ENCODE measurements around the gene NTHL1. TPM values are rescaled to one million over a fixed set of nuclear protein-coding genes. Genes with fewer than 3 reads are reported as not detected.

NTHL1 gene
- total and polyA plus RNA-seq, 2 of the 13 experiments (the other 11 are each of a cell fraction or from before 2014, with no cell fraction given): 47.5 to 64.9 TPM

DNA sequence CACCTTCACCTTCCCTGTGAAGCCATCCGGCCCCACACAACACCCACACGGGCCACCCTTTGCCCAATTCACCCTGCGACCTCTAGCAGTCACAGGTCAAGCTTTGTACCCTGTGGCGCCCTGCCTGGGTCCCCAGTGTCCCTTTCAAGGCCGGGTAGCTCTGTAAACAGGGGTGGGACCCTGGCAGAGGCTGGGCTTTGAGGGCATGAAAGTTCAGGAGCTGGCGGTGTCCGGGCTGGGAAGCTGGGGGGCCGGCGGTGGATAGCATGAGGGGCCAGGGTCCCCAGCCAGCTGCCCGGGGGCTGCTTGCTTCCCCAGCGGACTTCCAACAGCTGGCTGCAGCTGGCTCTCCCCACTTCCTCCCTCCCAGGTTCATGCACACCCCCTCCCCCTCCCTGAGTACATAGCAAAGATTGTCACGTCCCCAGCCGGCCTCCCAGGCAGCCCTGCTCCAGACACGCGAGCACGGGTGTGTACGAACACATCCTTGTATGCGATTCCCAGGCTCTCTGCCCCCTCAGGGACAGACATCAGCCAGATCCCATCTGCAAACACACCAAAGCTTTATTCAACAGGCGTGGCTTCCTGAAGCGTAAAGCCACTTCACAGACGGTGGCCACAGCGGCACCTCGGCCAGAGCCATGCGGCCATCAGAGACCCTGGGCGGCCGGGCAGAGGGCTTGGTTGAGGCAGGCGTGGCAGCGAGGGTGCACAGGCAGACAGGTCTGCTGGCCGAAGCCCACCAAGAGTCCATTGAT lies 8.2 kb downstream of the NTHL1 start (continued):
- TF ChIP-seq SRSF4 (IDR thresholded peaks at IDR 0.05; ENCODE audit: low read depth, low read length, poor library complexity, severe bottlenecking): no peak
- no peak for TF ChIP-seq ZSCAN21 (CRISPR knock-in tag; IDR thresholded peaks at IDR 0.05; ENCODE audit: borderline replicate concordance)
- TF ChIP-seq PHF21A (CRISPR knock-in tag; IDR thresholded peaks at IDR 0.05): peak; percentile 94
- TF ChIP-seq DZIP1 (CRISPR knock-in tag; IDR thresholded peaks at IDR 0.05): no peak
- TF ChIP-seq POLR2G (IDR thresholded peaks at IDR 0.05; ENCODE audit: low read depth, low read length): peak; percentile 82
- TF ChIP-seq ZNF33B (CRISPR knock-in tag; IDR thresholded peaks at IDR 0.05): no peak
- no peak for TF ChIP-seq ZNF746 (CRISPR knock-in tag; IDR thresholded peaks at IDR 0.05)
- peak; percentile 30 for TF ChIP-seq ZNF18 (CRISPR knock-in tag; IDR thresholded peaks at IDR 0.05; ENCODE audit: insufficient replicate concordance)
- TF ChIP-seq CBX1 (IDR thresholded peaks at IDR 0.05; ENCODE audit: low read depth): peak; percentile 48
- TF ChIP-seq FOXA1 (IDR thresholded peaks at IDR 0.05): no peak
- TF ChIP-seq FOXA1 (CRISPR knock-in tag; IDR thresholded peaks at IDR 0.05): peak; percentile 76; the same call in 1 of the 2 replicates
- TF ChIP-seq SYNCRIP (IDR thresholded peaks at IDR 0.05; ENCODE audit: insufficient read depth, low read depth, low read length): no peak
- TF ChIP-seq, protein P1, sequence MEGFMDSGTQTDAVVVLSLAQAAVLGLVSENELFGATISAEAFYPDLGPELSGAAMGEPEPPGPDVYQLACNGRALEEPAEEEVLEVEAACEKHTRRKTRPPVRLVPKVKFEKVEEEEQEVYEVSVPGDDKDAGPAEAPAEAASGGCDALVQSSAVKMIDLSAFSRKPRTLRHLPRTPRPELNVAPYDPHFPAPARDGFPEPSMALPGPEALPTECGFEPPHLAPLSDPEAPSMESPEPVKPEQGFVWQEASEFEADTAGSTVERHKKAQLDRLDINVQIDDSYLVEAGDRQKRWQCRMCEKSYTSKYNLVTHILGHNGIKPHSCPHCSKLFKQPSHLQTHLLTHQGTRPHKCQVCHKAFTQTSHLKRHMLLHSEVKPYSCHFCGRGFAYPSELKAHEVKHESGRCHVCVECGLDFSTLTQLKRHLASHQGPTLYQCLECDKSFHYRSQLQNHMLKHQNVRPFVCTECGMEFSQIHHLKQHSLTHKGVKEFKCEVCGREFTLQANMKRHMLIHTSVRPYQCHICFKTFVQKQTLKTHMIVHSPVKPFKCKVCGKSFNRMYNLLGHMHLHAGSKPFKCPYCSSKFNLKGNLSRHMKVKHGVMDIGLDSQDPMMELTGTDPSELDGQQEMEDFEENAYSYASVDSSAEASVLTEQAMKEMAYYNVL (CRISPR knock-in tag; IDR thresholded peaks at IDR 0.05; ENCODE audit: borderline replicate concordance): 0 out of 2 replicates have a peak, but pooled peaks have one; percentile 19
- TF ChIP-seq SSRP1 (CRISPR knock-in tag; IDR thresholded peaks at IDR 0.05): no peak
- TF ChIP-seq ZNF709 (CRISPR knock-in tag; IDR thresholded peaks at IDR 0.05): no peak
- TF ChIP-seq BHLHE40 (IDR thresholded peaks at IDR 0.05; ENCODE audit: low read length): peak; percentile 64; the same call in 1 of the 2 replicates
- TF ChIP-seq HOXA3 (CRISPR knock-in tag; IDR thresholded peaks at IDR 0.05): peak; percentile 67
- TF ChIP-seq TFAP4 (IDR thresholded peaks at IDR 0.05; ENCODE audit: borderline replicate concordance, low read depth): peak; percentile 96
- TF ChIP-seq ZNF7 (CRISPR knock-in tag; IDR thresholded peaks at IDR 0.05): no peak
- no peak for TF ChIP-seq TBP (CRISPR knock-in tag; IDR thresholded peaks at IDR 0.05)
